ENCODE results near the gene MRPL40.

DNA sequence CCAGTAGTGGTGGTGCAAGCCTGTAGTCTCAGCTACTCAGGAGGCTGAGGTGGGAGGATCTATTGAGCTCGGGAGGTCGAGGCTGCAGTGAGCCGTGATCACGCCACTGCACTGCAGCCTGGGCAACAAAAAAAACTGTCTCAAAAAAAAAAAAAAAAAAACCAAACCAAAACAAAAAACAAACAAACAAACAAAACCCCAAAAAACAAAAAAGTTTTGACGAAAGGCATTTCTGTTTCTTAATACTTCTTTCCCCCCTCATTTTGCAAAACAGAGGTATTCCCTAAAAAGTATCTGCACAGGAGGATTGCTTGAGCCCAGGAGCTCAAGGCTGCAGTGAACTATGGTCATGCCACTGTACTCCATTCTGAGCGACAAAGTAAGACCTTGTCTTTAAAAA is 12.0 kb upstream of the MRPL40 start:
- TF ChIP-seq CTCF (IDR thresholded peaks at IDR 0.05; ENCODE audit: low read depth, low read length), result no peak
- TF ChIP-seq POLR2A (IDR thresholded peaks at IDR 0.05; ENCODE audit: extremely low read depth, insufficient read length), result no peak
- TF ChIP-seq MYC (IDR thresholded peaks at IDR 0.05; ENCODE audit: low read depth, low read length), result no peak
- TF ChIP-seq, protein P1, sequence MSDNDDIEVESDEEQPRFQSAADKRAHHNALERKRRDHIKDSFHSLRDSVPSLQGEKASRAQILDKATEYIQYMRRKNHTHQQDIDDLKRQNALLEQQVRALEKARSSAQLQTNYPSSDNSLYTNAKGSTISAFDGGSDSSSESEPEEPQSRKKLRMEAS (IDR thresholded peaks at IDR 0.05; ENCODE audit: low read depth, low read length), result no peak
